Psoas muscle (tissue), 8 donors: ENCODE measurements around the gene TXNRD1. TPM values are rescaled to one million over a fixed set of nuclear protein-coding genes. Genes with fewer than 3 reads are reported as not detected.

ENCODE experiments used
- ATAC-seq, 4 donors: fragments of 200-7000 bp; cut with Tn5 transposase; one replicate each; pipeline ENCODE4 v1.9.1; 2020; ENCODE audit warnings: moderate library complexity in 3 of 4, mild to moderate bottlenecking in 2 of 4
- DNase-seq, 2 donors: peaks; one replicate each; pipeline ENCODE4 v3.0.0-alpha.2; 2020
- H3K27ac ChIP-seq: fragments of 200-600 bp; one replicate; pipeline ENCODE4 v1.8.0; 2022
- H3K27me3 ChIP-seq, 3 donors: fragments of 200-600 bp in 1 of 3; one replicate each; pipeline versions ENCODE4 v1.6.1 to v1.8.0; 2013 to 2022; ENCODE audit warnings: low read length in 2 of 3, mild to moderate bottlenecking in 2 of 3, moderate library complexity in 1 of 3; ENCODE audit not compliant: insufficient read depth in 3 of 3
- H3K36me3 ChIP-seq, 2 donors: fragments of 200-600 bp in 1 of 2; one replicate each; pipeline versions ENCODE4 v1.6.1 to v1.8.0; 2013 to 2022; ENCODE audit warnings: low read depth in 1 of 2, mild to moderate bottlenecking in 1 of 2, moderate library complexity in 1 of 2; ENCODE audit not compliant: insufficient read depth in 1 of 2
- H3K4me1 ChIP-seq: fragments of 200-600 bp; one replicate; pipeline ENCODE4 v1.8.0; 2022
- H3K4me3 ChIP-seq: fragments of 200-600 bp; one replicate; pipeline ENCODE4 v1.8.0; 2022; ENCODE audit warnings: mild to moderate bottlenecking
- H3K9me3 ChIP-seq: fragments of 200-600 bp; one replicate; pipeline ENCODE4 v1.8.0; 2022
- WGBS, 3 donors: extraction: QIAGEN DNeasy Blood & Tissue Kit; methylation state at CpG; one replicate each; pipeline versions ENCODE4 v1.1.6 to v1.1.7; 2013; 5-methylcytosine and 5-hydroxymethylcytosine counted together
- intact Hi-C, 2 donors: fragments of 100-400 bp; cut with DNase I; formaldehyde crosslinking; loops; one replicate each; pipeline versions ENCODE4 v1.11.0 to v1.14.2; 2022
- polyA plus RNA-seq, 3 donors: library from polyadenylated mRNA; stranded (reverse); fragments of 200-250 nt; gene quantifications; one replicate each; pipeline ENCODE4 v1.2.3, GENCODE V29; 2013
- total RNA-seq, 4 donors: library from RNA; stranded (reverse); fragmentation: NEBNext Ultra II Directional in 2 of 4; extraction: Animal tissue kit (Norgen Biotek cat#: 25700) in 2 of 4; gene quantifications; one replicate each; pipeline versions ENCODE4 v1.2.1 to v1.2.4, GENCODE V29; 2021 to 2023
- TF ChIP-seq, protein P1 (sequence below): fragments of 200-600 bp; IDR thresholded peaks from one replicate; pipeline ENCODE4 v1.8.0; 2022; ENCODE audit warnings: antibody characterized with exemption
- donor health status: healthy with polysubstance abuse.
- donor health status: DM: no; HTN: no; CAD: no; lungs with moderate emphysema.
- donor health status: Bipolar disorder and iron deficiency.
- donor health status: healthy.
- donor health status: DM: yes; HTN: yes; CAD: no.
- donor health status: DM: no; HTN: no; CAD: no.
- donor health status: DM: no; HTN: no; CAD: no.
- donor health status: DM: yes; HTN: yes; CAD: no.

TXNRD1 gene
- total and polyA plus RNA-seq, 7 donors, result 46.0 to 249 (median 110) TPM

GRCh38 chr12:104182144-104182543 is 33.4 kb upstream of the TXNRD1 start:
- Histone ChIP-seq H3K9me3 (peaks cover 17% of the 10 kb centered on the region), H3K27ac (peak overlapping the region; percentile 61), H3K4me1 (peaks cover 24% of the 10 kb centered on the region), H3K27me3 (no peaks in the 10 kb centered on the region), H3K36me3 (no peaks in the 10 kb centered on the region), H3K4me3 (no peak overlapping the region)
- intact Hi-C loops, result no loop called here
- DNase-seq (peak; percentile 81 to 86), ATAC-seq (peak; percentile 69 to 88 (median 81))
- WGBS, 3 donors, result 31 to 37% (median 35%) methylated on average over 4 of the region's 4 CpGs
- TF ChIP-seq, protein P1, sequence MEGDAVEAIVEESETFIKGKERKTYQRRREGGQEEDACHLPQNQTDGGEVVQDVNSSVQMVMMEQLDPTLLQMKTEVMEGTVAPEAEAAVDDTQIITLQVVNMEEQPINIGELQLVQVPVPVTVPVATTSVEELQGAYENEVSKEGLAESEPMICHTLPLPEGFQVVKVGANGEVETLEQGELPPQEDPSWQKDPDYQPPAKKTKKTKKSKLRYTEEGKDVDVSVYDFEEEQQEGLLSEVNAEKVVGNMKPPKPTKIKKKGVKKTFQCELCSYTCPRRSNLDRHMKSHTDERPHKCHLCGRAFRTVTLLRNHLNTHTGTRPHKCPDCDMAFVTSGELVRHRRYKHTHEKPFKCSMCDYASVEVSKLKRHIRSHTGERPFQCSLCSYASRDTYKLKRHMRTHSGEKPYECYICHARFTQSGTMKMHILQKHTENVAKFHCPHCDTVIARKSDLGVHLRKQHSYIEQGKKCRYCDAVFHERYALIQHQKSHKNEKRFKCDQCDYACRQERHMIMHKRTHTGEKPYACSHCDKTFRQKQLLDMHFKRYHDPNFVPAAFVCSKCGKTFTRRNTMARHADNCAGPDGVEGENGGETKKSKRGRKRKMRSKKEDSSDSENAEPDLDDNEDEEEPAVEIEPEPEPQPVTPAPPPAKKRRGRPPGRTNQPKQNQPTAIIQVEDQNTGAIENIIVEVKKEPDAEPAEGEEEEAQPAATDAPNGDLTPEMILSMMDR, result no peak

DNA sequence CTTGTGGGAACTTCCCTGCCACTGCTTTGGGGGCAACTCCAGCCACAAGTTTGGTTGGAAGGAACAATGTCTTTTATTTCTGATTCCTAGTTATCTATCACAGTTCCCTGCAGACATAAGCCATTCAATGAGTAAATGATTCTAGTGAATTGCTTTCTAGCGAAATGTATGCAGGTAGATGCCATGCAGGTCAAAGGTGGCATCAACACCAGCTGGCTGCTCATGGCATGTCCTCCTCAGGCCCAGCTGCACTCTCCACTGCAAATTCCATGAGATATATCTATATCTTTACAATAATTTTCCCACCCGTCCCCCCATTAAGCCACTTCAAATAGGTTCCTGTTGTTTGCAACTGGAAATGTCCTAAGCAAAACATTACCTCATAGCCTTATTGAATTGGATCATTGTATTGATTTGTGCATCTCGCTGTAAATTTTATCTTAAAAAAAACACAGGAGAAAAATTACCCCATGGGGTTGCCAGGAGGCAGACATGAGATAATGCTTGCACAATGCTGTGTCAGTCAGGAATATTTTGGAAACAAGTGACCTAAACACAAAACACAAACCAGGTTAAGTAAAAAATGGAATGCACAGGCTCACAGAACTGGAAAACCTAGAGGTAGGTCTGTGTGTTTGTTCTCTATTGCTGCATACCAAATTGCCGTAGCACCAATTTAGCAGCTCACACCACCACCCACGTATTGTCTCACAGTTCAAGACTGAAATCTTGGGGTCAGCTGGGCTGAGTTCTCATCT is 32.8 kb upstream of the TXNRD1 start:
- 82 to 91% (median 82%) methylated on average over 5 of the region's 5 CpGs for WGBS, 3 donors
- intact Hi-C loops, result no loop called here
- ATAC-seq, result peak in 1 of 4 donors; percentile 27

DNA sequence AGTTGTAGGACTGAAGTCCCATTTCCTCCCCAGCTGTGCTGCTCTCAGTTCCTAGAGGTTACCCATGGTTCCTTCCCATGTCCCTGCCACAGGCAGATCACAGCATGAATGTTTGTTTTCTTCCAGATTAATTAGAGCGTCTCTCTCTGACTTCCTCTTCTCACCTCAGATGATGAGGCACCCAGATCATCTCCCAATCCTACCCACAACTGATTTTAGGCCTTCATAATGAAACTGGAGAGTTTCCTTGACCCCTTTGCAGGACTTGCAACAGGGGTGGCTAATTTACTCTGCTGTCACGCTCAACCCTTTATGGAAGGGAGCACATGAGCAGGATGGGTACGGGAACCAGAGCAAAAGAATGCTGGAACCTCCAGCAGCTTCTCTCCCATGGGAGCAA is 32.1 kb upstream of the TXNRD1 start:
- TF ChIP-seq, protein P1, result no peak
- intact Hi-C loops, result no loop called here
- DNase-seq, result no peak

More for the DNA sequence above, 32.8 kb upstream of the TXNRD1 start:
- H3K4me1 ChIP-seq, result peaks cover 22% of the 10 kb centered on the region
- DNase-seq, result no peak
- H3K27me3 ChIP-seq, result no peaks in the 10 kb centered on the region
- peaks cover 17% of the 10 kb centered on the region for H3K9me3 ChIP-seq
- H3K4me3 ChIP-seq, result no peak overlapping the region
- H3K36me3 ChIP-seq, result no peaks in the 10 kb centered on the region
- TF ChIP-seq, protein P1, result no peak
- H3K27ac ChIP-seq, result peak overlapping the region; percentile 61

GRCh38 chr12:104187446-104188155 is 28.0 kb upstream of the TXNRD1 start:
- WGBS, 3 donors, result 90 to 94% (median 92%) methylated on average over 18 of the region's 18 CpGs
- H3K4me1 ChIP-seq, result peaks cover under 1% of the 10 kb centered on the region
- H3K36me3 ChIP-seq, result no peaks in the 10 kb centered on the region
- TF ChIP-seq, protein P1, result no peak
- DNase-seq, result no peak
- peaks cover 17% of the 10 kb centered on the region for H3K9me3 ChIP-seq
- H3K4me3 ChIP-seq, result no peak overlapping the region
- ATAC-seq, result no peak
- no peak overlapping the region for H3K27ac ChIP-seq
- intact Hi-C loops, result no loop called here
- no peaks in the 10 kb centered on the region for H3K27me3 ChIP-seq

More for the DNA sequence above, 32.1 kb upstream of the TXNRD1 start:
- ATAC-seq, result no peak
- H3K36me3 ChIP-seq, result no peaks in the 10 kb centered on the region
- H3K4me3 ChIP-seq, result no peak overlapping the region
- 79 to 84% (median 81%) methylated on average over 3 of the region's 3 CpGs for WGBS, 3 donors
- no peaks in the 10 kb centered on the region for H3K27me3 ChIP-seq
- H3K4me1 ChIP-seq, result peaks cover 17% of the 10 kb centered on the region
- H3K27ac ChIP-seq, result no peak overlapping the region
- H3K9me3 ChIP-seq, result peaks cover 17% of the 10 kb centered on the region
